Stimulated activated CD4-positive, alpha-beta T cell treated with anti-CD3 and anti-CD28 coated beads, TNF-alpha, amount 100 ng/mL, for 4 hours (primary cell): Measurements from ENCODE around the gene FRMD5.
A peak's percentile ranks its signal among the peaks of the same experiment; 100 is the strongest.

Source experiments
- DNase-seq, 3 experiments: peaks; one replicate each; pipeline ENCODE4 v3.0.0-alpha.2; 2020; ENCODE audit warnings: low read depth in 3 of 3

The FRMD5 gene

GRCh38 chr15:43927203-43927602 is 267.9 kb downstream of the FRMD5 start:
- no peak for DNase-seq

GRCh38 chr15:43923553-43923952 is 271.5 kb downstream of the FRMD5 start:
- DNase-seq = no peak

GRCh38 chr15:43922021-43922420 is 273.1 kb downstream of the FRMD5 start:
- DNase-seq = no peak

GRCh38 chr15:43920815-43921214 is 274.3 kb downstream of the FRMD5 start:
- no peak for DNase-seq

- DNase-seq = no peak
Observed at GRCh38 chr15:43920254-43920600, 274.8 kb downstream of the FRMD5 start.

- no peak for DNase-seq
Observed at GRCh38 chr15:43919540-43920253, 275.4 kb downstream of the FRMD5 start.

- no peak for DNase-seq
Observed at GRCh38 chr15:43918717-43919116, 276.4 kb downstream of the FRMD5 start.

GRCh38 chr15:43916326-43916660 is 278.8 kb downstream of the FRMD5 start:
- DNase-seq = no peak

GRCh38 chr15:43915631-43916325 is 279.3 kb downstream of the FRMD5 start:
- DNase-seq = no peak

- DNase-seq = no peak
Observed at GRCh38 chr15:43913941-43914340, 281.1 kb downstream of the FRMD5 start.

GRCh38 chr15:43913026-43913780 is 281.9 kb downstream of the FRMD5 start:
- no peak for DNase-seq

GRCh38 chr15:43912208-43912607 is 282.9 kb downstream of the FRMD5 start:
- DNase-seq = no peak

- no peak for DNase-seq
Observed at GRCh38 chr15:43911235-43911781, 283.8 kb downstream of the FRMD5 start.

GRCh38 chr15:43908516-43909050 is 286.5 kb downstream of the FRMD5 start:
- no peak for DNase-seq

- no peak for DNase-seq
Observed at GRCh38 chr15:43905755-43906154, 289.3 kb downstream of the FRMD5 start.

GRCh38 chr15:43903864-43904290 is 291.2 kb downstream of the FRMD5 start:
- peak in 2 of 3 experiments; percentile 1 to 25 for DNase-seq

- no peak for DNase-seq
Observed at GRCh38 chr15:43901495-43901894, 293.6 kb downstream of the FRMD5 start.

- no peak for DNase-seq
Observed at GRCh38 chr15:43900996-43901395, 294.1 kb downstream of the FRMD5 start.

- no peak for DNase-seq
Observed at GRCh38 chr15:43899928-43900327, 295.1 kb downstream of the FRMD5 start.

GRCh38 chr15:43898891-43899290 is 296.2 kb downstream of the FRMD5 start:
- no peak for DNase-seq

GRCh38 chr15:43896543-43896942 is 298.5 kb downstream of the FRMD5 start:
- no peak for DNase-seq

- DNase-seq = no peak
Observed at GRCh38 chr15:43895586-43895985, 299.5 kb downstream of the FRMD5 start.
